Keratinocyte (primary cell): ENCODE data around the gene EGFLAM. TPM values are rescaled to one million over a fixed set of nuclear protein-coding genes. Genes with fewer than 3 reads are reported as not detected.

Source experiments
- DNase-seq: peaks from one replicate; pipeline ENCODE4 v3.0.0-alpha.2; 2011; ENCODE audit warnings: low read depth, missing footprints, low spot score
- FAIRE-seq: peaks from 2 replicates; lab custom pipeline; 2011; peaks lifted over from hg19 to GRCh38; lab: Jason Lieb, UNC
- H2AFZ ChIP-seq: 2 replicates; pipeline ENCODE4 v1.6.0; 2012; ENCODE audit warnings: low read length, control low read depth, inconsistent platforms; ENCODE audit not compliant: control insufficient read depth
- H3K27ac ChIP-seq: 2 replicates; pipeline ENCODE4 v1.5.1; 2011; ENCODE audit warnings: low read length; ENCODE audit not compliant: control insufficient read depth, insufficient read depth
- H3K27me3 ChIP-seq: 3 replicates; pipeline ENCODE4 v1.6.0; 2011; ENCODE audit warnings: low read length; ENCODE audit not compliant: control insufficient read depth, insufficient read depth; ENCODE audit errors: extremely low read depth
- H3K36me3 ChIP-seq, 2 experiments: 2 replicates in 1 of 2; 3 replicates in 1 of 2; pipeline ENCODE4 v1.5.1; 2011; ENCODE audit warnings: low read length in 2 of 2, mild to moderate bottlenecking in 1 of 2; ENCODE audit not compliant: control insufficient read depth in 2 of 2, insufficient read depth in 2 of 2; ENCODE audit errors: extremely low read depth in 1 of 2
- H3K4me1 ChIP-seq: 3 replicates; pipeline ENCODE4 v1.5.1; 2011; ENCODE audit warnings: low read length; ENCODE audit not compliant: control insufficient read depth, insufficient read depth; ENCODE audit errors: extremely low read depth
- H3K4me2 ChIP-seq: 3 replicates; pipeline ENCODE4 v1.6.0; 2011; ENCODE audit warnings: low read depth, low read length; ENCODE audit not compliant: control insufficient read depth, insufficient read depth; ENCODE audit errors: extremely low read depth
- H3K4me3 ChIP-seq, 3 experiments: fragments of 200-600 bp in 1 of 3; sonication (generic) in 1 of 3; 2 replicates in 2 of 3; 3 replicates in 1 of 3; pipeline ENCODE4 v1.5.1; 2011 to 2016; ENCODE audit warnings: low read length in 3 of 3, mild to moderate bottlenecking in 3 of 3, control low read depth in 2 of 3, inconsistent platforms in 1 of 3, low read depth in 1 of 3, mixed read lengths in 1 of 3, mixed run types in 1 of 3, moderate library complexity in 1 of 3; ENCODE audit not compliant: control insufficient read depth in 2 of 3, insufficient read depth in 2 of 3; ENCODE audit errors: extremely low read depth in 1 of 3
- H3K79me2 ChIP-seq: 2 replicates; pipeline ENCODE4 v1.6.0; 2012; ENCODE audit warnings: low read length; ENCODE audit not compliant: control insufficient read depth, insufficient read depth
- H3K9ac ChIP-seq: 3 replicates; pipeline ENCODE4 v1.6.0; 2011; ENCODE audit warnings: low read length; ENCODE audit not compliant: control insufficient read depth, insufficient read depth; ENCODE audit errors: extremely low read depth
- H3K9me1 ChIP-seq: 3 replicates; pipeline ENCODE4 v1.6.0; 2011; ENCODE audit warnings: low read length; ENCODE audit not compliant: control insufficient read depth, insufficient read depth; ENCODE audit errors: extremely low read depth
- H3K9me3 ChIP-seq: 2 replicates; pipeline ENCODE4 v1.5.1; 2012; ENCODE audit warnings: low read depth, low read length; ENCODE audit not compliant: control insufficient read depth
- H4K20me1 ChIP-seq: 3 replicates; pipeline ENCODE4 v1.6.0; 2011; ENCODE audit warnings: low read length; ENCODE audit not compliant: control insufficient read depth, insufficient read depth; ENCODE audit errors: extremely low read depth
- CTCF ChIP-seq, 3 experiments: IDR thresholded peaks in 1 of 3; conservative IDR thresholded peaks in 1 of 3; optimal IDR thresholded peaks in 1 of 3; 2 replicates in 2 of 3; 3 replicates in 1 of 3; pipeline versions ENCODE3 to v1.5.1; 2011; ENCODE audit warnings: low read length in 3 of 3, mild to moderate bottlenecking in 3 of 3, moderate library complexity in 2 of 3, control low read depth in 1 of 3, inconsistent platforms in 1 of 3; ENCODE audit not compliant: insufficient read depth in 2 of 3; ENCODE audit errors: extremely low read depth in 1 of 3
- EZH2 ChIP-seq: IDR thresholded peaks from one replicate; pipeline ENCODE4 v1.6.1; 2012; ENCODE audit warnings: inconsistent platforms, mild to moderate bottlenecking, low read length, moderate library complexity
- dilution Hi-C: fragments of 300-500 bp; cut with MboI; formaldehyde crosslinking; loops from one replicate; pipeline ENCODE4 v1.7.0; 2020; ENCODE audit warnings: low sequenced_read_pairs; ENCODE audit not compliant: extremely low pct_ligation_motif_present
- polyA plus RNA-seq, 5 experiments: library from polyadenylated mRNA; depleted of rRNA in 3 of 5; stranded (reverse) in 3 of 5; stranded (forward) in 1 of 5; unstranded in 1 of 5; fragments of >200 nt; gene quantifications; 1 replicate in 1 of 5; 2 replicates in 3 of 5; 3 replicates in 1 of 5; pipeline versions ENCODE4 v1.2.1 to v1.2.3, GENCODE V29; 2011 to 2012; ENCODE audit warnings: missing spikeins in 2 of 5, low read depth in 1 of 5, low replicate concordance in 1 of 5

EGFLAM gene
- polyA plus RNA-seq, 1 donor (not counting 4 experiments of a cell fraction or from before 2014, with no cell fraction given) = not detected

GRCh38 chr5:38362713-38363112 is 104.4 kb downstream of the EGFLAM start:
- H4K20me1 ChIP-seq = no peaks in the 10 kb centered on the region
- no peak for TF ChIP-seq CTCF (optimal IDR thresholded peaks at IDR 0.05 in 1 of 3, IDR thresholded peaks at IDR 0.05 in 1 of 3, conservative IDR thresholded peaks at IDR 0.05 in 1 of 3; ENCODE audit: extremely low read depth in 1 of 3, insufficient read depth in 2 of 3, low read length in 3 of 3)
- no peak for TF ChIP-seq EZH2
- dilution Hi-C loops = no loop called here
- H2AFZ ChIP-seq = no peak overlapping the region
- no peak overlapping the region for H3K4me2 ChIP-seq
- H3K27me3 ChIP-seq = peaks cover 3% of the 10 kb centered on the region
- H3K9me1 ChIP-seq = no peaks in the 10 kb centered on the region
- FAIRE-seq (no peak), DNase-seq (no peak)
- H3K4me1 ChIP-seq = no peaks in the 10 kb centered on the region
- no peak overlapping the region for H3K4me3 ChIP-seq
- no peaks in the 10 kb centered on the region for H3K36me3 ChIP-seq
- no peak overlapping the region for H3K27ac ChIP-seq
- H3K9me3 ChIP-seq = no peaks in the 10 kb centered on the region
- H3K79me2 ChIP-seq = no peaks in the 10 kb centered on the region
- no peak overlapping the region for H3K9ac ChIP-seq

- Histone ChIP-seq H3K27me3 (peaks cover 3% of the 10 kb centered on the region), H3K4me2 (no peak overlapping the region), H3K79me2 (no peaks in the 10 kb centered on the region), H3K9me1 (no peaks in the 10 kb centered on the region), H3K4me1 (no peaks in the 10 kb centered on the region), H2AFZ (no peak overlapping the region), H3K4me3 (no peak overlapping the region), H3K9ac (no peak overlapping the region), H3K27ac (no peak overlapping the region), H3K9me3 (no peaks in the 10 kb centered on the region), H4K20me1 (no peaks in the 10 kb centered on the region), H3K36me3 (no peaks in the 10 kb centered on the region)
- FAIRE-seq = no peak
- TF ChIP-seq CTCF (optimal IDR thresholded peaks at IDR 0.05 in 1 of 3, IDR thresholded peaks at IDR 0.05 in 1 of 3, conservative IDR thresholded peaks at IDR 0.05 in 1 of 3; ENCODE audit: extremely low read depth in 1 of 3, insufficient read depth in 2 of 3, low read length in 3 of 3) = no peak
- no peak for TF ChIP-seq EZH2
- dilution Hi-C loops = no loop called here
- no peak for DNase-seq
Measured at GRCh38 chr5:38364825-38365224, 106.5 kb downstream of the EGFLAM start.
